ENCODE measurements around the gene LSM10.

The LSM10 gene

GRCh38 chr1:36349839-36350238, 47.9 kb downstream of the LSM10 start:
- no peak for FAIRE-seq

GRCh38 chr1:36349241-36349671, 48.5 kb downstream of the LSM10 start:
- no peak for FAIRE-seq

GRCh38 chr1:36346741-36347370, 50.9 kb downstream of the LSM10 start:
- no peak for FAIRE-seq

GRCh38 chr1:36345353-36345752, 52.4 kb downstream of the LSM10 start:
- FAIRE-seq, result no peak

- FAIRE-seq, result no peak
Observed at GRCh38 chr1:36344395-36344680, 53.4 kb downstream of the LSM10 start.

- no peak for FAIRE-seq
Observed at GRCh38 chr1:36343651-36344394, 53.9 kb downstream of the LSM10 start.
